NOMO-1 treated with dmso at 0.1 percent for 144 hours (cell line): Measurements from ENCODE around the gene ST7.

ENCODE experiments used
- DNase-seq: peaks from one replicate; lab custom pipeline; 2025; ENCODE audit not compliant: unreplicated experiment; lab: John Stamatoyannopoulos, UW

Gene ST7

GRCh38 chr7:117250245-117250644 is 296.9 kb downstream of the ST7 start:
- no peak for DNase-seq

GRCh38 chr7:117250801-117251200 is 297.5 kb downstream of the ST7 start:
- DNase-seq, result no peak

- no peak for DNase-seq
These were observed 298.4 kb downstream of the ST7 start for GRCh38 chr7:117251687-117252086.

GRCh38 chr7:117259615-117260014 is 306.3 kb downstream of the ST7 start:
- DNase-seq, result no peak

GRCh38 chr7:117262546-117262945 is 309.2 kb downstream of the ST7 start:
- no peak for DNase-seq

GRCh38 chr7:117264716-117265115 is 311.4 kb downstream of the ST7 start:
- no peak for DNase-seq

GRCh38 chr7:117269417-117269816 is 316.1 kb downstream of the ST7 start:
- DNase-seq, result no peak

GRCh38 chr7:117269886-117270285 is 316.6 kb downstream of the ST7 start:
- DNase-seq, result no peak

GRCh38 chr7:117270371-117270770 is 317.1 kb downstream of the ST7 start:
- DNase-seq, result no peak

GRCh38 chr7:117271566-117271965 is 318.3 kb downstream of the ST7 start:
- DNase-seq, result no peak

- no peak for DNase-seq
These were observed 318.9 kb downstream of the ST7 start for GRCh38 chr7:117272017-117272759.

- no peak for DNase-seq
These were observed 320.0 kb downstream of the ST7 start for GRCh38 chr7:117273325-117273724.

GRCh38 chr7:117273814-117274225 is 320.5 kb downstream of the ST7 start:
- DNase-seq, result no peak

- no peak for DNase-seq
These were observed 321.6 kb downstream of the ST7 start for GRCh38 chr7:117274951-117275350.

GRCh38 chr7:117277576-117277975 is 324.3 kb downstream of the ST7 start:
- no peak for DNase-seq

- DNase-seq, result no peak
These were observed 324.7 kb downstream of the ST7 start for GRCh38 chr7:117278040-117278439.

GRCh38 chr7:117279203-117279602 is 325.9 kb downstream of the ST7 start:
- DNase-seq, result no peak
